Activated CD8-positive, alpha-beta memory T cell treated with anti-CD3 and anti-CD28 coated beads for 24 hours (primary cell): Measurements from ENCODE around the gene SLIT1.
"Not testable (repeated sequence)": the region's sequence is repeated elsewhere in the genome, so short reads cannot be mapped to it uniquely, and the experiment has no call there.

Source experiments
- DNase-seq: peaks from one replicate; pipeline ENCODE4 v3.0.0-alpha.2; 2020

The SLIT1 gene

GRCh38 chr10:97106207-97106606, 79.6 kb downstream of the SLIT1 start:
- DNase-seq, result no peak

- DNase-seq, result no peak
Measured at GRCh38 chr10:97105303-97105702, 80.5 kb downstream of the SLIT1 start.

- DNase-seq, result no peak
Measured at GRCh38 chr10:97103316-97104080, 82.3 kb downstream of the SLIT1 start.

- no peak for DNase-seq
Measured at GRCh38 chr10:97102441-97102840, 83.3 kb downstream of the SLIT1 start.

GRCh38 chr10:97101166-97101940, 84.4 kb downstream of the SLIT1 start:
- DNase-seq, result no peak

- DNase-seq, result no peak
Measured at GRCh38 chr10:97100657-97101056, 85.1 kb downstream of the SLIT1 start.

- DNase-seq, result no peak
Measured at GRCh38 chr10:97099868-97100267, 85.9 kb downstream of the SLIT1 start.

GRCh38 chr10:97099089-97099488, 86.7 kb downstream of the SLIT1 start:
- DNase-seq, result no peak

GRCh38 chr10:97097084-97097433, 88.7 kb downstream of the SLIT1 start:
- DNase-seq, result no peak

- DNase-seq, result peak; percentile 73
Measured at GRCh38 chr10:97096261-97097083, 89.3 kb downstream of the SLIT1 start.

- DNase-seq, result no peak
Measured at GRCh38 chr10:97095701-97096260, 90.0 kb downstream of the SLIT1 start.

GRCh38 chr10:97090644-97091043, 95.1 kb downstream of the SLIT1 start:
- no peak for DNase-seq

GRCh38 chr10:97090035-97090434, 95.7 kb downstream of the SLIT1 start:
- DNase-seq, result no peak

GRCh38 chr10:97089209-97089870, 96.4 kb downstream of the SLIT1 start:
- no peak for DNase-seq

GRCh38 chr10:97087296-97087695, 98.5 kb downstream of the SLIT1 start:
- DNase-seq, result no peak

- no peak for DNase-seq
Measured at GRCh38 chr10:97086530-97086929, 99.2 kb downstream of the SLIT1 start.

- DNase-seq, result no peak
Measured at GRCh38 chr10:97083228-97083829, 102.4 kb downstream of the SLIT1 start.

GRCh38 chr10:97082575-97082974, 103.2 kb downstream of the SLIT1 start:
- DNase-seq, result not testable (repeated sequence)

- peak; percentile 83 for DNase-seq
Measured at GRCh38 chr10:97081621-97082235, 104.0 kb downstream of the SLIT1 start.

GRCh38 chr10:97080051-97080776, 105.5 kb downstream of the SLIT1 start:
- DNase-seq, result no peak

- no peak for DNase-seq
Measured at GRCh38 chr10:97079448-97079847, 106.3 kb downstream of the SLIT1 start.
